HepG2 (cell line): ENCODE data around the gene TMEM255B. TPM values are rescaled to one million over a fixed set of nuclear protein-coding genes. Genes with fewer than 3 reads are reported as not detected.

Experiments
- ASH2L ChIP-seq: fragments of 300-600, 200-600 bp; sonication (generic); IDR thresholded peaks from 2 replicates; pipeline ENCODE4 v1.7.0; 2017; ENCODE audit warnings: low read depth, mild to moderate bottlenecking, moderate library complexity, mixed read lengths, low read length; ENCODE audit not compliant: insufficient read length
- CC2D1A ChIP-seq: sonication (generic); formaldehyde crosslinking; IDR thresholded peaks from 2 replicates; pipeline ENCODE4 v1.8.1; 2023; ENCODE audit warnings: mild to moderate bottlenecking, missing genetic modification reagents
- ESRRA ChIP-seq: sonication (generic); formaldehyde crosslinking; IDR thresholded peaks from 2 replicates; pipeline ENCODE4 v1.5.1; 2020; ENCODE audit warnings: mild to moderate bottlenecking, low read depth, missing genetic modification reagents
- HDAC1 ChIP-seq: sonication (generic); formaldehyde crosslinking; IDR thresholded peaks from 2 replicates; pipeline ENCODE4 v1.5.1; 2020; ENCODE audit warnings: mild to moderate bottlenecking, missing genetic modification reagents
- HINFP ChIP-seq: sonication (generic); formaldehyde crosslinking; IDR thresholded peaks from 2 replicates; pipeline ENCODE4 v1.4.0; 2020; ENCODE audit warnings: low read depth, mild to moderate bottlenecking, missing genetic modification reagents
- HNF4A ChIP-seq: sonication (generic); formaldehyde crosslinking; IDR thresholded peaks from 2 replicates; pipeline ENCODE4 v1.4.0; 2020; ENCODE audit warnings: missing genetic modification reagents
- HOXA5 ChIP-seq: sonication (generic); formaldehyde crosslinking; IDR thresholded peaks from 2 replicates; pipeline ENCODE4 v1.4.0; 2020; ENCODE audit warnings: missing genetic modification reagents
- KDM2A ChIP-seq: sonication (generic); formaldehyde crosslinking; IDR thresholded peaks from 2 replicates; pipeline ENCODE4 v1.4.0; 2020; ENCODE audit warnings: low read depth, missing genetic modification reagents, borderline replicate concordance
- MYC ChIP-seq: sonication (generic); formaldehyde crosslinking; IDR thresholded peaks from 2 replicates; pipeline ENCODE4 v1.9.0; 2021; ENCODE audit warnings: missing genetic modification reagents, borderline replicate concordance
- PATZ1 ChIP-seq: sonication (generic); formaldehyde crosslinking; IDR thresholded peaks from 2 replicates; pipeline ENCODE4 v1.4.0; 2020; ENCODE audit warnings: missing genetic modification reagents
- PBX2 ChIP-seq: IDR thresholded peaks from 2 replicates; pipeline ENCODE4 v1.6.1; 2016; ENCODE audit warnings: control low read depth
- PHB2 ChIP-seq: fragments of 450-650 bp; IDR thresholded peaks from 2 replicates; pipeline ENCODE4 v1.6.1; 2018; ENCODE audit not compliant: partially characterized antibody
- RNF2 ChIP-seq: fragments of 450-650 bp; conservative IDR thresholded peaks from 2 replicates; pipeline ENCODE4 v1.6.1; 2016; ENCODE audit warnings: low read depth
- SIN3B ChIP-seq: fragments of 150-350 bp; IDR thresholded peaks from 2 replicates; pipeline ENCODE4 v1.6.1; 2014; ENCODE audit warnings: low read length
- TEAD3 ChIP-seq: optimal IDR thresholded peaks from 2 replicates; pipeline ENCODE3; 2016; ENCODE audit warnings: borderline replicate concordance
- TFAP4 ChIP-seq: sonication (generic); IDR thresholded peaks from 2 replicates; pipeline ENCODE4 v1.6.1; 2016; ENCODE audit warnings: low read depth, borderline replicate concordance
- ZNF333 ChIP-seq: sonication (generic); formaldehyde crosslinking; IDR thresholded peaks from 2 replicates; pipeline ENCODE4 v1.4.0; 2020; ENCODE audit warnings: mild to moderate bottlenecking, missing genetic modification reagents, borderline replicate concordance
- ZNF431 ChIP-seq: sonication (generic); formaldehyde crosslinking; IDR thresholded peaks from 2 replicates; pipeline ENCODE4 v1.9.0; 2022; ENCODE audit warnings: missing genetic modification reagents, low read depth, mild to moderate bottlenecking, borderline replicate concordance
- ZNF710 ChIP-seq: sonication (generic); formaldehyde crosslinking; IDR thresholded peaks from 2 replicates; pipeline ENCODE4 v1.5.0; 2020; ENCODE audit warnings: mild to moderate bottlenecking, missing genetic modification reagents, borderline replicate concordance
- ZNF772 ChIP-seq: sonication (generic); formaldehyde crosslinking; IDR thresholded peaks from 2 replicates; pipeline ENCODE4 v1.5.0; 2020; ENCODE audit warnings: mild to moderate bottlenecking, missing genetic modification reagents
- ZNF788 ChIP-seq: sonication (generic); formaldehyde crosslinking; IDR thresholded peaks from 2 replicates; pipeline ENCODE4 v1.5.0; 2020; ENCODE audit warnings: mild to moderate bottlenecking, missing genetic modification reagents, borderline replicate concordance
- ZNF816 ChIP-seq: sonication (generic); formaldehyde crosslinking; IDR thresholded peaks from 2 replicates; pipeline ENCODE4 v1.8.0; 2022; ENCODE audit warnings: missing genetic modification reagents, mild to moderate bottlenecking, borderline replicate concordance
- ZSCAN25 ChIP-seq: sonication (generic); formaldehyde crosslinking; IDR thresholded peaks from 2 replicates; pipeline ENCODE4 v1.8.0; 2022; ENCODE audit warnings: mild to moderate bottlenecking, missing genetic modification reagents
- ZZZ3 ChIP-seq: sonication (generic); formaldehyde crosslinking; IDR thresholded peaks from 2 replicates; pipeline ENCODE4 v1.4.0; 2020; ENCODE audit warnings: missing genetic modification reagents, mild to moderate bottlenecking, borderline replicate concordance
- polyA plus RNA-seq, 8 experiments: library from polyadenylated mRNA; depleted of rRNA in 3 of 8; stranded (reverse) in 7 of 8; unstranded in 1 of 8; fragments of >200 nt; fragmentation: Illumina TruSeq in 4 of 8; extraction: Trizol in 4 of 8; gene quantifications; 2 replicates each; pipeline versions ENCODE4 v1.2.1 to v1.2.3, GENCODE V29; 2011 to 2016; ENCODE audit warnings: low read depth in 4 of 8, missing spikeins in 1 of 8, mixed read lengths in 1 of 8; ENCODE audit not compliant: insufficient read depth in 1 of 8
- total RNA-seq, 5 experiments: library from RNA; depleted of rRNA; stranded (reverse); fragments of >200 nt; fragmentation: Illumina TruSeq; extraction: Trizol; gene quantifications; 2 replicates each; pipeline ENCODE4 v1.2.3, GENCODE V29; 2016; ENCODE audit warnings: low read depth in 1 of 5

TMEM255B gene
- total and polyA plus RNA-seq, 2 of the 13 experiments (the other 11 are each of a cell fraction or from before 2014, with no cell fraction given): not detected

- TF ChIP-seq ZNF710 (CRISPR knock-in tag): no peak
- no peak for TF ChIP-seq ZNF816
- TF ChIP-seq TFAP4: peak; percentile 46; the same call in 1 of the 2 replicates
- TF ChIP-seq KDM2A (CRISPR knock-in tag): no peak
- TF ChIP-seq PBX2 (CRISPR knock-in tag): no peak
- TF ChIP-seq ASH2L: no peak
- TF ChIP-seq PATZ1 (CRISPR knock-in tag): no peak
- no peak for TF ChIP-seq TEAD3 (CRISPR knock-in tag)
- no peak for TF ChIP-seq HOXA5 (CRISPR knock-in tag)
- peak; percentile 85 for TF ChIP-seq HNF4A (CRISPR knock-in tag)
- TF ChIP-seq ZNF772: no peak
- TF ChIP-seq HINFP (CRISPR knock-in tag): no peak
- no peak for TF ChIP-seq ESRRA
- TF ChIP-seq ZSCAN25 (CRISPR knock-in tag): no peak
- no peak for TF ChIP-seq ZZZ3 (CRISPR knock-in tag)
- TF ChIP-seq ZNF431: no peak
- no peak for TF ChIP-seq PHB2
- no peak for TF ChIP-seq RNF2
- no peak for TF ChIP-seq MYC (CRISPR knock-in tag)
- TF ChIP-seq ZNF788: no peak
- no peak for TF ChIP-seq CC2D1A (CRISPR knock-in tag)
- no peak for TF ChIP-seq SIN3B
- TF ChIP-seq ZNF333: no peak
- no peak for TF ChIP-seq HDAC1 (CRISPR knock-in tag)
These were observed 101.1 kb downstream of the TMEM255B start (continued) for GRCh38 chr13:113860051-113860664.
